Coronary artery (tissue), 2 donors: ENCODE results near the gene EML5.

Source experiments
- DNase-seq: peaks from one replicate; pipeline ENCODE4 v3.0.0-alpha.2; 2017; ENCODE audit warnings: low spot score
- H3K27ac ChIP-seq, 2 donors: fragments of 200-600 bp; sonication (generic); one replicate each; pipeline ENCODE4 v1.5.1; 2016 to 2019
- H3K4me3 ChIP-seq: fragments of 200-600 bp; sonication (generic); 2 replicates; pipeline ENCODE4 v1.5.1; 2016; ENCODE audit warnings: mild to moderate bottlenecking, moderate library complexity
- TF ChIP-seq, protein P1 (sequence below): fragments of 200-600 bp; sonication (generic); IDR thresholded peaks from one replicate; pipeline ENCODE4 v1.5.1; 2019; ENCODE audit warnings: antibody characterized with exemption

Gene EML5

DNA sequence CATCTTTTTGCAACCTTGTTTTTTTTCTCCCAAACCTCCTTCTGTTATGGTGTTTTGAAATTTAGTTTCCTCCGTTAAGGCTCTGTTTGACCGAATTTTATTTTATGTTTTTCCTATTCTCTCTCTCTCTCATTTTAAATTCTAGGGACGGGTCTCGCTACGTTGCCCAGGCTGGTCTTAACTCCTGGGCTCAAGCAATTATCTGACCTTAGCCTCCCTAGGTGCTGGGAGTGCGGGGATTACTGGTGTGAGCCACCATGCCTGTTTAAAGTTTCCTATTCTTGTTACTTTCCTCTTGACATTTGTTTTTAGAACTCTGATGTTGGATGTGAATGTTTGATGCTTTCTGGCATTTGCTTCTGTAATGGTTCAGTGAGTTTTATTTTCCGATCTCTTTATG is 228.9 kb downstream of the EML5 start:
- peak overlapping the region; percentile 92 for H3K4me3 ChIP-seq
- peak overlapping the region in 1 of 2 donors; percentile 92 for H3K27ac ChIP-seq
- DNase-seq, result no peak
- TF ChIP-seq, protein P1, sequence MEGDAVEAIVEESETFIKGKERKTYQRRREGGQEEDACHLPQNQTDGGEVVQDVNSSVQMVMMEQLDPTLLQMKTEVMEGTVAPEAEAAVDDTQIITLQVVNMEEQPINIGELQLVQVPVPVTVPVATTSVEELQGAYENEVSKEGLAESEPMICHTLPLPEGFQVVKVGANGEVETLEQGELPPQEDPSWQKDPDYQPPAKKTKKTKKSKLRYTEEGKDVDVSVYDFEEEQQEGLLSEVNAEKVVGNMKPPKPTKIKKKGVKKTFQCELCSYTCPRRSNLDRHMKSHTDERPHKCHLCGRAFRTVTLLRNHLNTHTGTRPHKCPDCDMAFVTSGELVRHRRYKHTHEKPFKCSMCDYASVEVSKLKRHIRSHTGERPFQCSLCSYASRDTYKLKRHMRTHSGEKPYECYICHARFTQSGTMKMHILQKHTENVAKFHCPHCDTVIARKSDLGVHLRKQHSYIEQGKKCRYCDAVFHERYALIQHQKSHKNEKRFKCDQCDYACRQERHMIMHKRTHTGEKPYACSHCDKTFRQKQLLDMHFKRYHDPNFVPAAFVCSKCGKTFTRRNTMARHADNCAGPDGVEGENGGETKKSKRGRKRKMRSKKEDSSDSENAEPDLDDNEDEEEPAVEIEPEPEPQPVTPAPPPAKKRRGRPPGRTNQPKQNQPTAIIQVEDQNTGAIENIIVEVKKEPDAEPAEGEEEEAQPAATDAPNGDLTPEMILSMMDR, result no peak

DNA sequence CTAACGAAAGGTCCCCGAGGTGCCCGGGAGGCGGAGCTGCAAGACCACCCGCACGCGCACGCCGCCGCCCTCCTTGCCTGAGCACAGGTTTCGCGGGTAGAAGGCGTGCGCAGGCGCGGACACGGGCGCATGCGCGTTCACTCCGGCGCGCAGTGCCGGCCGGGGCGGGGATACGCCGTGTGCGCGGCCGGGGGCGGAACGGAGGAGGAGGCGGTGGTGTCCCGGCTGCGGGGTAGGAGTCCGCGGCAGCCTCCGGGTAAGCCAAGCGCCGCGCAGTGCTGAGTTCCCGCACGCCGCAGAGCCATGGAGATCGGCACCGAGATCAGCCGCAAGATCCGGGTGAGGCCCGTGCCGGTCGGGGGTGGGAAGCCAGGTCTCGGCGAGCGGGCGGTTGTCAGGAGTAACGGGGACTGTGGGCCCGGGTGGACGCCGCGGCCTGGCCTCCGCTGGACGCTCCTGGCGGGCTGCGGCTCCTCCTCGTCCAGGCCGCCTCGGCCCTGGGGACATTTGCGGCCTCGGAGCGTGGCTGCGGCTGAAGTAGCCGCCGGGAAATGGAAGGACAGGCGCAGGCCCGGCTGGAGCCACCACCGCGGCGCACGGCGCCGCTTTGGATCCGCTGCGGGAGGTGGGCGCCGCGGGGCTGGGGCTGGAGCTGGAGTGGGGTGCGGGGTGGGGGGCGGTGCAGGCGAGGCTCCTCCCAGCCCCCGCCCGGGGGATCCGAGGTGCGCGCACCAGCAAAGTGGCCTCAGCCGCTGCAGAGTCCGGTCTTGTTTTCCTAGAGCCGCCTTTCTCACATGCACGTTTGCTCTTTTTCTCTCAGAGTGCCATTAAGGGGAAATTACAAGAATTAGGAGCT is 229.7 kb downstream of the EML5 start, which contains the start of gene ZC3H14:
TSS of gene ZC3H14 (plus strand) at position 207 of the 856 bp plus-strand sequence. CDS start at position 304, 97 bp downstream.
- Histone ChIP-seq H3K27ac (peak within 1 kb of the TSS; percentile 92 to 95), H3K4me3 (peak within 1 kb of the TSS; percentile 92)
- TF ChIP-seq, protein P1, result no peak
- DNase-seq, result peak; percentile 87

DNA sequence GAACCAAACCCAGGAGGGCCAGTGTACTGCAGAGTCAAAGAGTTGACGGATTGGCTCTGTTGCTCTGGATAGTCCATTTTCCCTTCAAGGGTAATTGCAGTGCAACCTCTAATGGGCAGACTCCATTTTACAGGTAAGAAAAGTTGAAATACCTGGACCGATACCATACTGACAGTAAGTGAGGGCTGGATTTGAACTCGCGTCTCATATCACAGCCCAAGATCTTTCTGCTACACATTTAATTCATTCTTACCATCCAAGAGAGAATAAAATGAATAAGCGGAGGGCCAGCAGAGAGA is 230.3 kb downstream of the EML5 start:
- no peak for DNase-seq
- Histone ChIP-seq H3K4me3 (peak overlapping the region; percentile 92), H3K27ac (peak overlapping the region; percentile 92 to 95)
- TF ChIP-seq, protein P1, result no peak
